Neural cell (in vitro differentiated cells): ENCODE data around the gene CROCC2. TPM values are rescaled to one million over a fixed set of nuclear protein-coding genes. Genes with fewer than 3 reads are reported as not detected.

Source experiments
- H2AFZ ChIP-seq: fragments of 200-600, 300-800 bp; sonication (generic), shearing (Covaris generic); 2 replicates; pipeline ENCODE4 v1.6.0; 2014; ENCODE audit warnings: low read depth, mild to moderate bottlenecking, antibody characterized with exemption, low read length, moderate library complexity
- H3F3A ChIP-seq: fragments of 200-600 bp; shearing (Covaris generic); 2 replicates; pipeline ENCODE4 v1.6.1; 2016; ENCODE audit warnings: mild to moderate bottlenecking, moderate library complexity, mixed read lengths, antibody characterized with exemption, low read length; ENCODE audit not compliant: insufficient read depth, poor library complexity, severe bottlenecking
- H3K27ac ChIP-seq: fragments of 200-600, 300-800 bp; sonication (generic), shearing (Covaris generic); 2 replicates; pipeline ENCODE4 v1.5.1; 2014; ENCODE audit warnings: mild to moderate bottlenecking, low read length, moderate library complexity
- H3K27me3 ChIP-seq: fragments of 300-800, 200-600 bp; sonication (generic), shearing (Covaris generic); 2 replicates; pipeline ENCODE4 v1.6.0; 2014; ENCODE audit warnings: mild to moderate bottlenecking, low read depth, low read length, moderate library complexity; ENCODE audit not compliant: insufficient read depth
- H3K36me3 ChIP-seq: fragments of 300-800, 200-600 bp; sonication (generic), shearing (Covaris generic); 2 replicates; pipeline ENCODE4 v1.5.1; 2014; ENCODE audit warnings: mild to moderate bottlenecking, antibody characterized with exemption, low read length, moderate library complexity; ENCODE audit not compliant: insufficient read depth
- H3K4me2 ChIP-seq: fragments of 300-800, 200-600 bp; sonication (generic), shearing (Covaris generic); 2 replicates; pipeline ENCODE4 v1.6.0; 2014; ENCODE audit warnings: mild to moderate bottlenecking, low read length
- H3K4me3 ChIP-seq: fragments of 300-800, 200-600 bp; sonication (generic), shearing (Covaris generic); 2 replicates; pipeline ENCODE4 v1.5.1; 2014; ENCODE audit warnings: mild to moderate bottlenecking, low read length, moderate library complexity
- H3K79me2 ChIP-seq: fragments of 200-600 bp; shearing (Covaris generic); replicated peaks from 2 replicates; pipeline ENCODE4 v1.6.0; 2014; ENCODE audit warnings: mild to moderate bottlenecking, low read length, moderate library complexity; ENCODE audit not compliant: insufficient read depth
- H3K9ac ChIP-seq: fragments of 300-800, 200-600 bp; sonication (generic), shearing (Covaris generic); 2 replicates; pipeline ENCODE4 v1.6.1; 2016; ENCODE audit warnings: mild to moderate bottlenecking, low read length, mixed read lengths
- H3K9me2 ChIP-seq: fragments of 200-600 bp; shearing (Covaris generic); 2 replicates; pipeline ENCODE4 v1.6.1; 2016; ENCODE audit warnings: mild to moderate bottlenecking, low read length, mixed read lengths; ENCODE audit not compliant: insufficient read depth
- H3K9me3 ChIP-seq: fragments of 200-600, 300-800 bp; sonication (generic), shearing (Covaris generic); 2 replicates; pipeline ENCODE4 v1.6.1; 2016; ENCODE audit warnings: mild to moderate bottlenecking, mixed run types, low read length, moderate library complexity, mixed read lengths
- H4K20me1 ChIP-seq: fragments of 200-600 bp; shearing (Covaris generic); 2 replicates; pipeline ENCODE4 v1.6.1; 2016; ENCODE audit warnings: mild to moderate bottlenecking, mixed run types; ENCODE audit not compliant: insufficient read depth
- EP300 ChIP-seq: fragments of 450-650 bp; conservative IDR thresholded peaks from 2 replicates; pipeline ENCODE4 v1.6.1; 2014; ENCODE audit warnings: antibody characterized with exemption, mild to moderate bottlenecking, moderate library complexity; ENCODE audit not compliant: poor library complexity, severe bottlenecking
- EZH2 ChIP-seq: fragments of 200-600, 300-800 bp; shearing (Covaris generic), sonication (generic); IDR thresholded peaks from 2 replicates; pipeline ENCODE4 v1.6.1; 2014; ENCODE audit warnings: antibody characterized with exemption, low read length, borderline replicate concordance, mild to moderate bottlenecking; ENCODE audit not compliant: insufficient read depth, poor library complexity, severe bottlenecking
- MXI1 ChIP-seq: fragments of 450-650 bp; conservative IDR thresholded peaks from 2 replicates; pipeline ENCODE4 v1.6.1; 2014; ENCODE audit warnings: antibody characterized with exemption, mild to moderate bottlenecking; ENCODE audit not compliant: poor library complexity, severe bottlenecking
- POLR2AphosphoS5 ChIP-seq: IDR thresholded peaks from 2 replicates; pipeline ENCODE4 v1.6.1; 2012
- RAD21 ChIP-seq: fragments of 450-650 bp; conservative IDR thresholded peaks from 2 replicates; pipeline ENCODE4 v1.6.1; 2014; ENCODE audit warnings: antibody characterized with exemption, mild to moderate bottlenecking, moderate library complexity
- SMC3 ChIP-seq: fragments of 450-650 bp; conservative IDR thresholded peaks from 2 replicates; pipeline ENCODE4 v1.6.1; 2014; ENCODE audit warnings: antibody characterized with exemption, mild to moderate bottlenecking, moderate library complexity; ENCODE audit not compliant: poor library complexity
- TAF1 ChIP-seq: IDR thresholded peaks from 2 replicates; pipeline ENCODE4 v1.6.1; 2012; ENCODE audit warnings: low read depth
- polyA plus RNA-seq: library from polyadenylated mRNA; depleted of rRNA; stranded (reverse); fragments of >200 nt; gene quantifications from 2 replicates; pipeline ENCODE4 v1.2.3, GENCODE V29; 2014
- TF ChIP-seq, protein P1 (sequence below): IDR thresholded peaks from 2 replicates; pipeline ENCODE4 v1.6.1; 2012; ENCODE audit warnings: borderline replicate concordance
- TF ChIP-seq, protein P2 (sequence below): fragments of 450-650 bp; IDR thresholded peaks from 2 replicates; pipeline ENCODE4 v1.5.1; 2014; ENCODE audit warnings: antibody characterized with exemption, mild to moderate bottlenecking, moderate library complexity; ENCODE audit not compliant: poor library complexity, severe bottlenecking

CROCC2 gene
- polyA plus RNA-seq, 1 donor from 2014 or later, result 0.09 TPM

DNA sequence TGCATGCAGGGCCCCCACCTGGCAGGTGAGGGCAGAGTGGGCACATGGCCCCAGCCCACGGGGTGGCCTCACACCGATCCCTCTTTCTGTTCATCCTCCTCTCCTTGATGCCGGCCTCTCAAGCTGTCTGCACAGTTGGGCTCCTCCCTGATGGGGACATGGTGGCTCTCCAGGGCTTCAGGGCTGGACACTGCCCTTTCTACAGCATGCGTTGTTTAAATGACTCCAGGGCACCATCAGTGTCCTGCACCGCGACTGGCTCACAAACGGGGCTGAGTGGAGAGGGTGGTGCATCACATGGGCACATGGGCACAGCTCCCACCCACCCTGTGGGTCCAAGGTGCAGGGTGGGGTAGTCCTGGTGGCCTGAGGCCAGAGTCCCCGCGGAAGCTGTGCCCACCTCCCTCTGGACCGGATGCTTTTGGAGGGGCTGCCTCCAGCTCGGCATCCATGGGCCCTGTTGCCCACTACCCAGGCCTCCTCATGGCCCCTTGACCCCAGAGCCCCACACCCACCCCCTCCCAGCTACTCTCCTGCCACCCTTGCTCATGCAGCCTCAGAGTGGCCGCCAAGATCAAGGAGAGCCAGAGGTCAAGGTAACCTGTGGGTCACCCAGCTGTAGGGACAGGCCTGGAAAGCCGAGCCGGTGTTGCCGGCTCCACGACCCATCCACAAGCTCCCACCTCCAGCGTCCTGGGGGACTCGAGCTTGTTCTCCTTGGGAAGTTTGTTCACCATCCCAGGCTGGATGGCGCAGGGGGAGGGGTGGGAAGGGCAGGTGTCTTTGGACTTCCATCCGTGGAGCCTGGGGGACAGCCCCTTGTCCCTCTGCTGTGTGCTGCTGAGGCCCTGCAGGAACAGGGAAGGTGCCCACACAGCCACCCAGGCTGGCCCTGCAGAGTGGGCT is 80.0 kb downstream of the CROCC2 start:
- Histone ChIP-seq H3K79me2 (no peaks in the 10 kb centered on the region), H3K9me2 (no peaks in the 10 kb centered on the region), H4K20me1 (no peaks in the 10 kb centered on the region), H3K27ac (no peak overlapping the region), H3K4me2 (no peak overlapping the region), H3F3A (no peaks in the 10 kb centered on the region), H2AFZ (no peak overlapping the region), H3K9me3 (no peaks in the 10 kb centered on the region), H3K36me3 (no peaks in the 10 kb centered on the region), H3K9ac (no peak overlapping the region), H3K4me3 (no peak overlapping the region), H3K27me3 (peaks cover 16% of the 10 kb centered on the region)
- TF ChIP-seq RAD21 (no peak), MXI1 (no peak), POLR2AphosphoS5 (no peak), TAF1 (no peak), EZH2 (no peak), SMC3 (no peak), EP300 (no peak)
- TF ChIP-seq, protein P1, sequence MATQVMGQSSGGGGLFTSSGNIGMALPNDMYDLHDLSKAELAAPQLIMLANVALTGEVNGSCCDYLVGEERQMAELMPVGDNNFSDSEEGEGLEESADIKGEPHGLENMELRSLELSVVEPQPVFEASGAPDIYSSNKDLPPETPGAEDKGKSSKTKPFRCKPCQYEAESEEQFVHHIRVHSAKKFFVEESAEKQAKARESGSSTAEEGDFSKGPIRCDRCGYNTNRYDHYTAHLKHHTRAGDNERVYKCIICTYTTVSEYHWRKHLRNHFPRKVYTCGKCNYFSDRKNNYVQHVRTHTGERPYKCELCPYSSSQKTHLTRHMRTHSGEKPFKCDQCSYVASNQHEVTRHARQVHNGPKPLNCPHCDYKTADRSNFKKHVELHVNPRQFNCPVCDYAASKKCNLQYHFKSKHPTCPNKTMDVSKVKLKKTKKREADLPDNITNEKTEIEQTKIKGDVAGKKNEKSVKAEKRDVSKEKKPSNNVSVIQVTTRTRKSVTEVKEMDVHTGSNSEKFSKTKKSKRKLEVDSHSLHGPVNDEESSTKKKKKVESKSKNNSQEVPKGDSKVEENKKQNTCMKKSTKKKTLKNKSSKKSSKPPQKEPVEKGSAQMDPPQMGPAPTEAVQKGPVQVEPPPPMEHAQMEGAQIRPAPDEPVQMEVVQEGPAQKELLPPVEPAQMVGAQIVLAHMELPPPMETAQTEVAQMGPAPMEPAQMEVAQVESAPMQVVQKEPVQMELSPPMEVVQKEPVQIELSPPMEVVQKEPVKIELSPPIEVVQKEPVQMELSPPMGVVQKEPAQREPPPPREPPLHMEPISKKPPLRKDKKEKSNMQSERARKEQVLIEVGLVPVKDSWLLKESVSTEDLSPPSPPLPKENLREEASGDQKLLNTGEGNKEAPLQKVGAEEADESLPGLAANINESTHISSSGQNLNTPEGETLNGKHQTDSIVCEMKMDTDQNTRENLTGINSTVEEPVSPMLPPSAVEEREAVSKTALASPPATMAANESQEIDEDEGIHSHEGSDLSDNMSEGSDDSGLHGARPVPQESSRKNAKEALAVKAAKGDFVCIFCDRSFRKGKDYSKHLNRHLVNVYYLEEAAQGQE, result no peak
- TF ChIP-seq, protein P2, sequence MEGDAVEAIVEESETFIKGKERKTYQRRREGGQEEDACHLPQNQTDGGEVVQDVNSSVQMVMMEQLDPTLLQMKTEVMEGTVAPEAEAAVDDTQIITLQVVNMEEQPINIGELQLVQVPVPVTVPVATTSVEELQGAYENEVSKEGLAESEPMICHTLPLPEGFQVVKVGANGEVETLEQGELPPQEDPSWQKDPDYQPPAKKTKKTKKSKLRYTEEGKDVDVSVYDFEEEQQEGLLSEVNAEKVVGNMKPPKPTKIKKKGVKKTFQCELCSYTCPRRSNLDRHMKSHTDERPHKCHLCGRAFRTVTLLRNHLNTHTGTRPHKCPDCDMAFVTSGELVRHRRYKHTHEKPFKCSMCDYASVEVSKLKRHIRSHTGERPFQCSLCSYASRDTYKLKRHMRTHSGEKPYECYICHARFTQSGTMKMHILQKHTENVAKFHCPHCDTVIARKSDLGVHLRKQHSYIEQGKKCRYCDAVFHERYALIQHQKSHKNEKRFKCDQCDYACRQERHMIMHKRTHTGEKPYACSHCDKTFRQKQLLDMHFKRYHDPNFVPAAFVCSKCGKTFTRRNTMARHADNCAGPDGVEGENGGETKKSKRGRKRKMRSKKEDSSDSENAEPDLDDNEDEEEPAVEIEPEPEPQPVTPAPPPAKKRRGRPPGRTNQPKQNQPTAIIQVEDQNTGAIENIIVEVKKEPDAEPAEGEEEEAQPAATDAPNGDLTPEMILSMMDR, result no peak

DNA sequence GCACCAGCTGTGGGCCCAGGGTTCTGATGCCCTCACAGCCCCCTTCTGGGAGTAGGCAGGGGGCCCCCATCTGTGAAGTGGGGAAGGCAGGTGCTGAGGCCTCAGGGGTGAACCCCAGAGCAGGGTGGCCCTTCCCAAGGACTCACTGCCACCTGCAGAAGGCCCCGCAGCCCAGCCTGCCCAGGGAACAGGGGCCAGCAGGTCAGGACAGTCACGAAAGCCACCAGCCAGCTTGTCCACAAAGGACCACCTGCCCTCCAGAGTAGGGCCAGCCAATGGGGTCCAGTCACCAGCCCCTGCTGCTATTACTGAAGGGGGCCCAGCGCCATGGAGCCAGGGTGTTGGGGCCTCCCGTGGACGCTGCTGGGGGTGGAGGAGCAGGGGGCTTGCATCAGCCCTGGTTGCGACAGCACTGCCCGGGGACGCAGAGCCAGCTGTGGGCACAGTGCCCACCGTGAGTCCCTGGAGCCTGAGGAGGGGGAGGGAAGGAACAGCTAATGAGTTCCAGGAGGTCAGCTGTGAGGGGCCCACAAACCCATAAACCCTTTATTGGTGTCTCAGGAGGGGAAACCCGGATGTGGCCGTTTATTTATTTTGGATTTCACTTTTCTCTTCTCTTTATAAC is 80.8 kb downstream of the CROCC2 start:
- no peak overlapping the region for H2AFZ ChIP-seq
- H3K4me3 ChIP-seq, result no peak overlapping the region
- no peaks in the 10 kb centered on the region for H3K79me2 ChIP-seq
- peaks cover 15% of the 10 kb centered on the region for H3K27me3 ChIP-seq
- H3K4me2 ChIP-seq, result no peak overlapping the region
- H3K9me2 ChIP-seq, result no peaks in the 10 kb centered on the region
- H3K9me3 ChIP-seq, result no peaks in the 10 kb centered on the region
- no peak overlapping the region for H3K27ac ChIP-seq
- TF ChIP-seq EP300 (no peak), RAD21 (no peak), EZH2 (no peak), TAF1 (no peak), SMC3 (no peak), POLR2AphosphoS5 (no peak), MXI1 (no peak)
- TF ChIP-seq, protein P1, result no peak
- TF ChIP-seq, protein P2, result no peak
- H3K9ac ChIP-seq, result no peak overlapping the region
- no peaks in the 10 kb centered on the region for H4K20me1 ChIP-seq
- no peaks in the 10 kb centered on the region for H3K36me3 ChIP-seq
- no peaks in the 10 kb centered on the region for H3F3A ChIP-seq
